Measurements from ENCODE around the gene RAI14. TPM values are rescaled to one million over a fixed set of nuclear protein-coding genes. Genes with fewer than 3 reads are reported as not detected.
"Not testable (repeated sequence)": the region's sequence is repeated elsewhere in the genome, so short reads cannot be mapped to it uniquely, and the experiment has no call there.

The RAI14 gene
- total and polyA plus RNA-seq, 5 donors, result 4.5 to 22.7 (median 11.8) TPM

DNA sequence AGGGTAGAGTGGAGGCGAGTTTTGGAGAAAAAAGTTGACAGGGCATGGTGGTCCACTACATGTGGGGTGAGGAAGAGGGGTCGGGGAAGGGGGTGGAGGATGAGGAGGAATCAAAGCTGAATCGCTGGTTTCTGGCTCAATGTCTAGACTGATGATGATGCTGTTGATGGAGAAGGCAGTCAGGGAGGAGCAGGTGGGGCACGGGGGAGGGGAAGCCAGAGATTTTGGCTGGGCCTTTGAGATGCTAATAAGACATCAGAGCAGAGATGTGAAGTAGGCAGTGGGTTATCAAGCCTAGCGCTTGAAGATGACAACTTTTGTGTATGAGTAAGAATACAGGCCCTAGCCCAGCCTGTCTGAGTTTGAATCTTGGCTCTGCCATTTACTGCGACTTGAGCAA, 150.4 kb downstream of the RAI14 start:
- Histone ChIP-seq H3K4me3 (ENCODE audit: low read length) (no peak overlapping the region), H3K4me1 (ENCODE audit: control insufficient read depth, insufficient read depth, low read length) (no peaks in the 10 kb centered on the region), H3K9me3 (ENCODE audit: control insufficient read depth, low read length) (peaks cover 2% of the 10 kb centered on the region), H3K27ac (ENCODE audit: low read length) (no peak overlapping the region), H3K27me3 (ENCODE audit: control insufficient read depth, insufficient read depth) (no peaks in the 10 kb centered on the region)
- intact Hi-C loops (cut with DNase I), result no loop called here
- ATAC-seq (no peak), DNase-seq (no peak)
- 96% methylated on average over 6 of the region's 6 CpGs for WGBS

DNA sequence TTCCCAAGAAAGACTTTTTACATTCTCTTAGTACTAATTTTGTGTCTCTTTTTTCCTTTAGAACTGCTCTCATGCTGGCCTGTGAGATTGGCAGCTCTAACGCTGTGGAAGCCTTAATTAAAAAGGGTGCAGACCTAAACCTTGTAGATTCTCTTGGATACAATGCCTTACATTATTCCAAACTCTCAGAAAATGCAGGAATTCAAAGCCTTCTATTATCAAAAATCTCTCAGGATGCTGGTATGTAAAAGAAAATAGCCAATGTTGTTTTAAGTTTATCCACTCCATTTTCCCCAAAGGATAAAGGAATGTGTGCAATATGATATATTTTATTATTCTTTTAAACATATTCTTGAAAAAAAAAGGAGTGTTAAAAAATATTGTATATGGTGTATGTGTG, 155.6 kb downstream of the RAI14 start:
- H3K27ac ChIP-seq (ENCODE audit: low read length), result no peak overlapping the region
- no peak for DNase-seq
- peaks cover 2% of the 10 kb centered on the region for H3K9me3 ChIP-seq (ENCODE audit: control insufficient read depth, low read length)
- no peak for ATAC-seq
- WGBS, result 69% methylated on average over 1 of the region's 1 CpG
- no peak overlapping the region for H3K4me3 ChIP-seq (ENCODE audit: low read length)
- H3K4me1 ChIP-seq (ENCODE audit: control insufficient read depth, insufficient read depth, low read length), result no peaks in the 10 kb centered on the region
- H3K27me3 ChIP-seq (ENCODE audit: control insufficient read depth, insufficient read depth), result no peaks in the 10 kb centered on the region
- intact Hi-C loops (cut with DNase I), result no loop called here

DNA sequence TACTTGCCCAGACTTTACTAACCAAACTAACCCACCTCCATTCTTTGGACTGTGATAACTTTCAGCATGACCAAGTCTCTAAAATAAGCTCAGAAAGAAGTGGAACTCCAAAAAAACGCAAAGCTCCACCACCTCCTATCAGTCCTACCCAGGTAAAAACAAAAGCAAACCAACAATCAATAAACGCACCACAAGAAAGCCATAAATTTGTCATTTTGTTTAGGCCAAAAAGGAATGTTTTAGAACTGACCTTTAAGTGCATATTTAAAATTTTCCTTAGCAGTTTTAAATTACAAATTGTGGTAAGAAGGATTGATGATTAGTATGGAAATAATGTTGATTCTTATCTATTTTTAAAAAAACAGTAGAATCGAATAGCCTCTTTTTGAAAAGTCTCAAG, 157.4 kb downstream of the RAI14 start:
- H3K27me3 ChIP-seq (ENCODE audit: control insufficient read depth, insufficient read depth), result no peaks in the 10 kb centered on the region
- WGBS, result 85% methylated on average over 3 of the region's 3 CpGs
- no peaks in the 10 kb centered on the region for H3K4me1 ChIP-seq (ENCODE audit: control insufficient read depth, insufficient read depth, low read length)
- intact Hi-C loops (cut with DNase I), result no loop called here
- peaks cover under 1% of the 10 kb centered on the region for H3K9me3 ChIP-seq (ENCODE audit: control insufficient read depth, low read length)
- no peak overlapping the region for H3K27ac ChIP-seq (ENCODE audit: low read length)
- H3K4me3 ChIP-seq (ENCODE audit: low read length), result no peak overlapping the region
- no peak for DNase-seq
- no peak for ATAC-seq

DNA sequence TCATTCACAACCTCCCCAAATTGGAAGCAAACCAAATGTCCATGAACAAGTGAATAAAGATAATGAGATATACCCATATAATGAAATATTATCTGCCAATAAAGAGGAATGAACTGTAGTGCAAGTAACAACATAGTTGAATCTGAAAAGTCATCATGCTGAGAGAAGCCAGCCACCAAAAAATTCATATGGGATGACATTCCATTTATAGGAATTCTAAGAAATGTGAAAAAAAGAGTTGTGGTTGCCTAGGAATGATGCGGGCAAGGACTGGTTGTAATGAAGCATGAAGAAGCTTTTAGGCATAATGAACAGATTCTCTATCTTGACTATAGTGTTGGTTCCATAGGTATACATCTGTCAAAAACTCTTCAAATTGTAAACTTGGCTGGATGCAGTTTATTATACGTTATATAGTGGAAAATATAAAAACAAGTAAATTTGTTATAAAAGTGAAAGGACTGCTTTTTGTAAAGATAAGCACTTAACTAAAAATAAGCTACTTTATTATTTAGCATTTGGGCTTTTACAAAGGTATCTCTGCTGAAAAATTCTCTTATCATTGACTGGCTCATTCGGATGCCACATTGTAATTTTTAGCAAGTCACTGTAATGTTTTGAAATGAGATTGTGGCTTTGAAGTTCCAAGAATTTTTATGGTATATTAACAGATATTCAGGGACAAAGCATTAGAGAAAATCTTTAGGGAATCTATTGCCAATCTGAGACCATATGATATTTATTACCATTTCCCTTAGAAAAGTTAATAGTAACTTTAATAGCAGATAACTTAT, 161.6 kb downstream of the RAI14 start:
- intact Hi-C loops (cut with DNase I), result no loop called here
- WGBS, result 87% methylated on average over 3 of the region's 3 CpGs
- no peak for ATAC-seq

DNA sequence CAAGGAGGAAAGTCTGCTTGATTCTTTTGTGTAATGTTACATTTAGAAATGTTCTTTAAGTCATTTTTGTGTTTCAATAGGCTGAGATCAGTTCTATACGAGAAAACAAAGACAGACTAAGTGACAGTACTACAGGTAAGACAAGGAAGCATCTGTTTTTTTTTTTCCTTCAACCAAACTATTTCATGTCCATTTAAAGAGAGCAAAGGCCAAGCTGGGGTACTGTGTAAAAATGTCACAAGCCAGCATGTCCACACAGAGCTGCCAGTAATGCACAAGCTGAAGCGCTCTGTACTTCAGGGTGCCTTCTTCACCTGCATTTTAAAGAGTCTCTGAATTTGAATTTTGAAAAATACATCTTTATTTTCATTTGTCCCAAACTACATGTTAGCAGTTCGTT, 162.6 kb downstream of the RAI14 start:
- Histone ChIP-seq H3K27me3 (ENCODE audit: control insufficient read depth, insufficient read depth) (no peaks in the 10 kb centered on the region), H3K4me3 (ENCODE audit: low read length) (no peak overlapping the region), H3K4me1 (ENCODE audit: control insufficient read depth, insufficient read depth, low read length) (no peaks in the 10 kb centered on the region), H3K9me3 (ENCODE audit: control insufficient read depth, low read length) (no peaks in the 10 kb centered on the region), H3K27ac (ENCODE audit: low read length) (no peak overlapping the region)
- ATAC-seq (no peak), DNase-seq (no peak)
- 90% methylated on average over 3 of the region's 3 CpGs for WGBS
- intact Hi-C loops (cut with DNase I), result no loop called here

More for the DNA sequence above, 161.6 kb downstream of the RAI14 start:
- DNase-seq, result no peak
- Histone ChIP-seq H3K9me3 (ENCODE audit: control insufficient read depth, low read length) (no peaks in the 10 kb centered on the region), H3K4me3 (ENCODE audit: low read length) (no peak overlapping the region), H3K27ac (ENCODE audit: low read length) (no peak overlapping the region), H3K27me3 (ENCODE audit: control insufficient read depth, insufficient read depth) (no peaks in the 10 kb centered on the region), H3K4me1 (ENCODE audit: control insufficient read depth, insufficient read depth, low read length) (no peaks in the 10 kb centered on the region)

DNA sequence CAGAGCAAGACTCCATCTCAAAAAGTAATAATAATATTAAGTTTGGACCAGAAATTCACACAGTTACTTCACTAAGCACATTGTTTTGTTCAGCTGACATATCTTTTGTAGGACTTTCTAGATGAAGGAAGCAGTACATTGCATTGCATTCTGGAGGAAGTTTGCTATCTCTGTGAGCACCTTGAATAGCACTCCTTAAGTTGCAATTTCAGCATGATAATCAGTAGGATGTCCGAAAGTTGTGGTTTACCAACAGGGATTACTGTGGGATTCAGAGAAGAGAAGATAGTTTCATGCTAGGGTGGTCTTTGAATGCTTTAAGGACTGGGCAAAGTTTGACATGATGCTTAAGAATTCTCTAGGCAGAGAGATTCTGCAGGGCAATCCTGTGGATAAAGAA, 164.5 kb downstream of the RAI14 start:
- H3K4me3 ChIP-seq (ENCODE audit: low read length), result no peak overlapping the region
- no peak overlapping the region for H3K27ac ChIP-seq (ENCODE audit: low read length)
- ATAC-seq (no peak), DNase-seq (no peak)
- no peaks in the 10 kb centered on the region for H3K9me3 ChIP-seq (ENCODE audit: control insufficient read depth, low read length)
- WGBS, result 97% methylated on average over 1 of the region's 1 CpG
- intact Hi-C loops (cut with DNase I), result no loop called here
- H3K4me1 ChIP-seq (ENCODE audit: control insufficient read depth, insufficient read depth, low read length), result no peaks in the 10 kb centered on the region
- no peaks in the 10 kb centered on the region for H3K27me3 ChIP-seq (ENCODE audit: control insufficient read depth, insufficient read depth)

DNA sequence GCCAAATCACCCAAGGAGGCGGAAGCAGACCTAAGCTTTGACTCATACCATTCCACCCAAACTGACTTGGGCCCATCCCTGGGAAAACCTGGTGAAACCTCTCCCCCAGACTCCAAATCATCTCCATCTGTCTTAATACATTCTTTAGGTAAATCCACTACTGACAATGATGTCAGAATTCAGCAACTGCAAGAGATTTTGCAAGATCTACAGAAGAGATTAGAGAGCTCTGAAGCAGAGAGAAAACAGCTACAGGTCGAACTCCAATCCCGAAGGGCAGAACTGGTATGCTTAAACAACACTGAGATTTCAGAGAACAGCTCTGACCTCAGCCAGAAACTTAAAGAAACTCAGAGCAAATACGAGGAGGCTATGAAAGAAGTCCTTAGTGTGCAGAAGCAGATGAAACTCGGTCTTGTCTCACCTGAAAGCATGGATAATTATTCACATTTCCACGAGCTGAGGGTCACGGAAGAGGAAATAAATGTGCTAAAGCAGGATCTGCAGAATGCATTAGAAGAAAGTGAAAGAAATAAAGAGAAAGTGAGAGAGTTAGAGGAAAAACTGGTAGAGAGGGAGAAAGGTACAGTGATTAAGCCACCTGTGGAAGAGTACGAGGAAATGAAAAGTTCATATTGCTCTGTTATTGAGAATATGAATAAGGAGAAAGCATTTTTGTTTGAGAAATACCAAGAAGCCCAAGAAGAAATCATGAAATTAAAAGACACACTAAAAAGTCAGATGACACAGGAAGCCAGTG, 167.0 kb downstream of the RAI14 start:
- 92% methylated on average over 8 of the region's 8 CpGs for WGBS
- ATAC-seq, result no peak
- intact Hi-C loops (cut with DNase I), result no loop called here

DNA sequence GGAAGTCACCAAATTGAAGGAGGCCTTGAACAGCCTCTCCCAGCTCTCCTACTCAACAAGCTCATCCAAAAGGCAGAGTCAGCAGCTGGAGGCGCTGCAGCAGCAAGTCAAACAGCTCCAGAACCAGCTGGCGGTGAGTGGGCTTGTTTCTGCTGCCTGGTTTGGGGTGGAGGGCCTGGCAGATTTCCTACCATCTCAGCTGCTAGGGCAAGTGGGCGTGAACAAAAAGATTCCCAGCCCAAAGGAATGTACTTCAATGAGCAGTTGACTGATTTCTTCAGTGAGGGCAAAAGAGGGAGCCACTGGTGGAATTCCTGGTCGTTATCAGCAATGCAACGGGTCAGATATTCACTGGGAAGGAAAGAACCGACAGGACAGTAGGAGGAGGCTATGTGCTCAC, 170.2 kb downstream of the RAI14 start:
- Histone ChIP-seq H3K27me3 (ENCODE audit: control insufficient read depth, insufficient read depth) (no peaks in the 10 kb centered on the region), H3K9me3 (ENCODE audit: control insufficient read depth, low read length) (peaks cover 2% of the 10 kb centered on the region), H3K4me1 (ENCODE audit: control insufficient read depth, insufficient read depth, low read length) (no peaks in the 10 kb centered on the region), H3K4me3 (ENCODE audit: low read length) (no peak overlapping the region), H3K27ac (ENCODE audit: low read length) (no peak overlapping the region)
- WGBS, result 63% methylated on average over 6 of the region's 6 CpGs
- ATAC-seq (no peak), DNase-seq (no peak)
- intact Hi-C loops (cut with DNase I), result no loop called here

More for the DNA sequence above, 167.0 kb downstream of the RAI14 start:
- Histone ChIP-seq H3K4me1 (ENCODE audit: control insufficient read depth, insufficient read depth, low read length) (no peaks in the 10 kb centered on the region), H3K27ac (ENCODE audit: low read length) (no peak overlapping the region), H3K9me3 (ENCODE audit: control insufficient read depth, low read length) (peaks cover 2% of the 10 kb centered on the region), H3K4me3 (ENCODE audit: low read length) (no peak overlapping the region), H3K27me3 (ENCODE audit: control insufficient read depth, insufficient read depth) (no peaks in the 10 kb centered on the region)
- no peak for DNase-seq

DNA sequence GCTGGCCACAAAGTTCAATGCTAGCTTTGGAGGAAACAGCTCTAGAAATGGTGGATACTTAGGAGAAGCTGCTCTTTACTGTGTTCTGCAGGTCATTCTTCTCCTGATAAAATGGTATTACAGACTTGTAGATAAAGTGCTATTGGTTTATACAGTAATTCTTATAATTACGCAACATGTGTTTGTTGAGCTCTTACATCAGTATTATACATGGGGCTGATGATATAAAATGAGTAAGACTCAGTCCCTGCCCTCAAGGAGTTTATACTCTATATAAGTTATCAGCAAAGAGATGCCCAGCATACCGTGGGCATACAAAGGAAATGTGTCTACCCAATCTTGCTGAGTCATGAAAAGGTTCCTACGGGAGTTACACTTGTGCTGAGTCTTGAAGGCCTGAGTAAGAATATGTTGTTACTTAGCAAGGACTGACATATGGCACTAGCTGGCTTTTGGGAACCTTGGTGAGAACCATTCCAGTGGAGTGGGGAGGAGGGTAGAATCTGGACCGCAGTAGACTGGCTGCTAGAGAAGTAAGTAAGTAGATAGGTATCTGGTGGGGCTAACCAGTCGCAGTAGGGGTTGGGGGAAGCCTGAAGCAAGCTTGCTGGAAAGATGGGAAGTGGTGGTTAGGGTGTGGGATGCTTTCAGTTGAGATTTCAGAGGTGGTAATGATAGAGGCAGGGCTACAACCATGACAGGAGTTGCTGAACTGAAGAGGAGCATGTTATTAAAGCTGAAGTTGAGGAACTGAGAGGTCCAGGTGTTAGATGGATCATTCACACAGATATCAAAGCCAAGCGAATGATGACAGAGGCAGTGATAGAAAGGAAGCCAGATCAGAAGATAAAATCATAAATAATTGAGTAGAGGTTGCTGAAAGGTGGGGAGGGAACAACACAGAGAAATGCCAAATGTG, 171.7 kb downstream of the RAI14 start:
- Histone ChIP-seq H3K4me1 (ENCODE audit: control insufficient read depth, insufficient read depth, low read length) (no peaks in the 10 kb centered on the region), H3K27ac (ENCODE audit: low read length) (no peak overlapping the region), H3K27me3 (ENCODE audit: control insufficient read depth, insufficient read depth) (no peaks in the 10 kb centered on the region), H3K9me3 (ENCODE audit: control insufficient read depth, low read length) (peaks cover 2% of the 10 kb centered on the region), H3K4me3 (ENCODE audit: low read length) (no peak overlapping the region)
- ATAC-seq (no peak), DNase-seq (no peak)
- WGBS, result 90% methylated on average over 6 of the region's 6 CpGs
- intact Hi-C loops (cut with DNase I), result no loop called here

DNA sequence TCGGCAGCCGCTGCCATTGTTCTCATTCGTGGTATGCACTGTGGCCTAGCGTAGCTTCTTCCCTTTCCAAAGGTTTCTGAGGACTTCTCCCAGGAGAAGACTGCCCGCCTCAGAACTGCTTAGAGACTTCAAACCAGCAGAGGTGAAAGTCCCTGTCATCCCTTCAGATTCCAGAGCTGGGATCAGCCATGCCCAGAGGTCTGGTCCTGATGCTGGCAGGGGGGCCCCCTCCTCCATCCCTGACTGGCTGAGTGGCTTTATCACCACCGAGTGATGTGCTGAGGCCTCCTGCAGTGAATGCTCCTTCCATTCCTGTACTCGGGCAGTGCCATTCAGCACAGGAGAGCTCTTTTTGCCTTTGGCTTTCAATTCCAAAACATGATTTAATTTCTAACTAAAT, 174.7 kb downstream of the RAI14 start:
- peak in 1 of 2 donors; percentile 32 for ATAC-seq

DNA sequence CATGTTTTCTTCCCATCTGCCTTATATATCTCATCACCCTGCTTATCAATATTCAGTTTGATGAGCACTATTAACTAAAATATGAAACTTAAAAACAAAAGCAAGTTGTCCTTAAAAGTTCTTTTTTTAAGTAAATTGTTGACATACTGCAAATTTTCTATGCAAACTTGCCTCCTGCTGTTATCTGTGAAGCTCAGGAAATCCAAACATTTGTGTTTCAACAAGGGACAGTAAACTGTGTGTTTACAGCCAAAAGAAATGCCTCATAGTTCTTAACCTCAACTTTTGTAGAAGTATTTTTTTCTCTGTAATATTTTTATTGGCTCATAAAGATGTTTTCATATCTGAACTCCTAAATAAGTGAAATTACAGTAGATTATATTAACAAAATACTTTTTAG, 175.2 kb downstream of the RAI14 start:
- Histone ChIP-seq H3K27ac (ENCODE audit: low read length) (no peak overlapping the region), H3K4me3 (ENCODE audit: low read length) (no peak overlapping the region), H3K4me1 (ENCODE audit: control insufficient read depth, insufficient read depth, low read length) (no peaks in the 10 kb centered on the region), H3K9me3 (ENCODE audit: control insufficient read depth, low read length) (peaks cover 2% of the 10 kb centered on the region), H3K27me3 (ENCODE audit: control insufficient read depth, insufficient read depth) (no peaks in the 10 kb centered on the region)
- intact Hi-C loops (cut with DNase I), result no loop called here
- ATAC-seq (peak in 1 of 2 donors; percentile 47), DNase-seq (no peak)

More for the DNA sequence above, 174.7 kb downstream of the RAI14 start:
- DNase-seq; intact Hi-C loops (cut with DNase I); H3K9me3 ChIP-seq (ENCODE audit: control insufficient read depth, low read length); H3K4me1 ChIP-seq (ENCODE audit: control insufficient read depth, insufficient read depth, low read length); H3K4me3 ChIP-seq (ENCODE audit: low read length); H3K27me3 ChIP-seq (ENCODE audit: control insufficient read depth, insufficient read depth): not testable (repeated sequence)
- H3K27ac ChIP-seq (ENCODE audit: low read length), result peak overlapping the region; percentile 8
- WGBS, result 66% methylated on average over 7 of the region's 7 CpGs
